Renal pelvis (tissue), 12 donors: ENCODE results near the gene CDC5L. TPM values are rescaled to one million over a fixed set of nuclear protein-coding genes. Genes with fewer than 3 reads are reported as not detected.
"Not testable (repeated sequence)": the region's sequence is repeated elsewhere in the genome, so short reads cannot be mapped to it uniquely, and the experiment has no call there.

Experiments used
- DNase-seq: peaks from one replicate; pipeline ENCODE4 v3.0.0-alpha.2; 2013
- long read RNA-seq, 16 experiments: transcript quantifications; one replicate each; lab custom pipeline, GENCODE V29; 2026
- polyA plus RNA-seq, 3 donors: library from polyadenylated mRNA; unstranded; fragments of 120-200 nt; gene quantifications; one replicate each; pipeline ENCODE4 v1.2.1, GENCODE V29; 2013; ENCODE audit not compliant: insufficient read length in 3 of 3

Gene CDC5L
- polyA plus RNA-seq, result 10 to 100 TPM; 35.4 to 40.1 (median 37.4) TPM
- long read RNA-seq, donor 1, full-length matches to known transcripts, result 5 of 5 reads
- long read RNA-seq, donor 1, partial matches to known transcripts, result 0 of 5 reads
- long read RNA-seq, donor 1, other reads (novel, unspliced or antisense), result 0 of 5 reads
- long read RNA-seq, donor 2, full-length matches to known transcripts, result 9 of 85 reads
- long read RNA-seq, donor 2, partial matches to known transcripts, result 76 of 85 reads
- long read RNA-seq, donor 2, other reads (novel, unspliced or antisense), result 0 of 85 reads
- long read RNA-seq, donor 3, full-length matches to known transcripts, result 13 of 28 reads
- long read RNA-seq, donor 3, partial matches to known transcripts, result 15 of 28 reads
- long read RNA-seq, donor 3, other reads (novel, unspliced or antisense), result 0 of 28 reads
- long read RNA-seq, donor 4, full-length matches to known transcripts, result 4 of 58 reads
- long read RNA-seq, donor 4, partial matches to known transcripts, result 54 of 58 reads
- long read RNA-seq, donor 4, other reads (novel, unspliced or antisense), result 0 of 58 reads
- long read RNA-seq, donor 5, full-length matches to known transcripts, result 3 of 33 reads
- long read RNA-seq, donor 5, partial matches to known transcripts, result 30 of 33 reads
- long read RNA-seq, donor 5, other reads (novel, unspliced or antisense), result 0 of 33 reads
- long read RNA-seq, donor 6, full-length matches to known transcripts, result 4 of 4 reads
- long read RNA-seq, donor 6, partial matches to known transcripts, result 0 of 4 reads
- long read RNA-seq, donor 6, other reads (novel, unspliced or antisense), result 0 of 4 reads
- long read RNA-seq, donor 7, full-length matches to known transcripts, result 6 of 28 reads
- long read RNA-seq, donor 7, partial matches to known transcripts, result 22 of 28 reads
- long read RNA-seq, donor 7, other reads (novel, unspliced or antisense), result 0 of 28 reads
- long read RNA-seq, donor 8, full-length matches to known transcripts, result 3 of 8 reads
- long read RNA-seq, donor 8, partial matches to known transcripts, result 5 of 8 reads
- long read RNA-seq, donor 8, other reads (novel, unspliced or antisense), result 0 of 8 reads
- long read RNA-seq, donor 9, full-length matches to known transcripts, result 13 of 40 reads
- long read RNA-seq, donor 9, partial matches to known transcripts, result 27 of 40 reads
- long read RNA-seq, donor 9, other reads (novel, unspliced or antisense), result 0 of 40 reads
- long read RNA-seq, donor 10, full-length matches to known transcripts, result 5 of 94 reads
- long read RNA-seq, donor 10, partial matches to known transcripts, result 89 of 94 reads
- long read RNA-seq, donor 10, other reads (novel, unspliced or antisense), result 0 of 94 reads
- long read RNA-seq, donor 11, full-length matches to known transcripts, result 5 of 39 reads
- long read RNA-seq, donor 11, partial matches to known transcripts, result 34 of 39 reads
- long read RNA-seq, donor 11, other reads (novel, unspliced or antisense), result 0 of 39 reads
- long read RNA-seq, donor 12, full-length matches to known transcripts, result 11 of 34 reads
- long read RNA-seq, donor 12, partial matches to known transcripts, result 23 of 34 reads
- long read RNA-seq, donor 12, other reads (novel, unspliced or antisense), result 0 of 34 reads
- long read RNA-seq, donor 13, full-length matches to known transcripts, result 2 of 44 reads
- long read RNA-seq, donor 13, partial matches to known transcripts, result 42 of 44 reads
- long read RNA-seq, donor 13, other reads (novel, unspliced or antisense), result 0 of 44 reads
- long read RNA-seq, donor 14, full-length matches to known transcripts, result 5 of 124 reads
- long read RNA-seq, donor 14, partial matches to known transcripts, result 119 of 124 reads
- long read RNA-seq, donor 14, other reads (novel, unspliced or antisense), result 0 of 124 reads
- long read RNA-seq, donor 15, full-length matches to known transcripts, result 5 of 106 reads
- long read RNA-seq, donor 15, partial matches to known transcripts, result 101 of 106 reads
- long read RNA-seq, donor 15, other reads (novel, unspliced or antisense), result 0 of 106 reads
- long read RNA-seq, donor 16, full-length matches to known transcripts, result 7 of 83 reads
- long read RNA-seq, donor 16, partial matches to known transcripts, result 76 of 83 reads
- long read RNA-seq, donor 16, other reads (novel, unspliced or antisense), result 0 of 83 reads

- peak; percentile 100 for DNase-seq
Measured at GRCh38 chr6:44387346-44388134, at the start of gene CDC5L. Gene CDC5L (plus strand): TSS chr6:44387706. CDS start chr6:44387824, 118 bp downstream.

GRCh38 chr6:44338228-44339122 lies 49.0 kb upstream of the CDC5L start:
- peak; percentile 56 for DNase-seq

- DNase-seq, result no peak
Measured at GRCh38 chr6:44339301-44339700, 48.2 kb upstream of the CDC5L start.

- no peak for DNase-seq
Measured at GRCh38 chr6:44339763-44340625, 47.5 kb upstream of the CDC5L start.

- DNase-seq, result peak; percentile 66
Measured at GRCh38 chr6:44341095-44341890, 46.2 kb upstream of the CDC5L start.

- DNase-seq, result no peak
Measured at GRCh38 chr6:44342052-44342451, 45.5 kb upstream of the CDC5L start.

- peak; percentile 17 for DNase-seq
Measured at GRCh38 chr6:44342489-44342888, 45.0 kb upstream of the CDC5L start, which contains the start of gene SPATS1. Gene SPATS1 (plus strand): TSS chr6:44342650. CDS start chr6:44343096, 446 bp downstream.

GRCh38 chr6:44346818-44347217 lies 40.7 kb upstream of the CDC5L start:
- not testable (repeated sequence) for DNase-seq

GRCh38 chr6:44349904-44350649 lies 37.4 kb upstream of the CDC5L start:
- DNase-seq, result no peak

GRCh38 chr6:44350650-44350994 lies 36.9 kb upstream of the CDC5L start:
- DNase-seq, result not testable (repeated sequence)

- DNase-seq, result no peak
Measured at GRCh38 chr6:44352259-44352658, 35.2 kb upstream of the CDC5L start.

GRCh38 chr6:44353336-44353735 lies 34.2 kb upstream of the CDC5L start:
- no peak for DNase-seq

- DNase-seq, result no peak
Measured at GRCh38 chr6:44355640-44356039, 31.9 kb upstream of the CDC5L start.

- no peak for DNase-seq
Measured at GRCh38 chr6:44356487-44356886, 31.0 kb upstream of the CDC5L start.

GRCh38 chr6:44359973-44360372 lies 27.5 kb upstream of the CDC5L start:
- DNase-seq, result no peak
